H1 (cell line): Measurements from ENCODE around the gene PMM2. TPM values are rescaled to one million over a fixed set of nuclear protein-coding genes. Genes with fewer than 3 reads are reported as not detected.

ENCODE experiments used
- CTCF ChIA-PET: fragments of 300-600 bp; sonication (Branson Sonifier 250); formaldehyde crosslinking; loops from one replicate; lab custom pipeline; 2021; ENCODE audit not compliant: partially characterized antibody; lab: Charles Lee
- POLR2A ChIA-PET: fragments of 300-600 bp; sonication (Branson Sonifier 250); formaldehyde crosslinking; loops from one replicate; lab custom pipeline; 2021; ENCODE audit warnings: inconsistent platforms; ENCODE audit not compliant: partially characterized antibody; lab: Charles Lee
- DNase-seq, 2 experiments: peaks; one replicate each; pipeline versions ENCODE4 v3.0.0 to v3.0.0-alpha.2; 2010 to 2022; ENCODE audit warnings: low spot score in 2 of 2, low read depth in 1 of 2, mixed read lengths in 1 of 2
- FAIRE-seq: peaks from 2 replicates; lab custom pipeline; 2011; peaks lifted over from hg19 to GRCh38; lab: Jason Lieb, UNC
- H2AFZ ChIP-seq: 2 replicates; pipeline ENCODE4 v1.8.1; 2012; ENCODE audit warnings: low read length, inconsistent platforms
- H2AK5ac ChIP-seq: 2 replicates; pipeline ENCODE4 v1.6.1; 2013; ENCODE audit warnings: low read depth, low read length
- H2BK120ac ChIP-seq: replicated peaks from 2 replicates; pipeline ENCODE3; 2013; ENCODE audit warnings: low read depth, low read length, inconsistent platforms
- H2BK12ac ChIP-seq: 2 replicates; pipeline ENCODE4 v1.6.1; 2013; ENCODE audit warnings: low read depth, low read length
- H2BK15ac ChIP-seq: 2 replicates; pipeline ENCODE4 v1.6.1; 2013; ENCODE audit warnings: low read length
- H2BK20ac ChIP-seq: 2 replicates; pipeline ENCODE4 v1.6.1; 2013; ENCODE audit warnings: low read length
- H2BK5ac ChIP-seq: 2 replicates; pipeline ENCODE4 v1.6.1; 2013; ENCODE audit warnings: low read depth, low read length
- H3K14ac ChIP-seq: 2 replicates; pipeline ENCODE4 v1.6.1; 2013; ENCODE audit warnings: inconsistent platforms; ENCODE audit not compliant: insufficient read length
- H3K18ac ChIP-seq: 2 replicates; pipeline ENCODE4 v1.6.1; 2013; ENCODE audit warnings: low read length; ENCODE audit errors: extremely low read depth
- H3K23ac ChIP-seq: 2 replicates; pipeline ENCODE4 v1.6.1; 2013; ENCODE audit warnings: inconsistent platforms; ENCODE audit not compliant: insufficient read length
- H3K23me2 ChIP-seq: 2 replicates; pipeline ENCODE4 v1.6.1; 2013; ENCODE audit warnings: low read depth, low read length
- H3K27ac ChIP-seq: 2 replicates; pipeline ENCODE4 v1.6.1; 2011; ENCODE audit warnings: low read depth, low read length, inconsistent platforms
- H3K27me3 ChIP-seq, 4 experiments: replicated peaks in 1 of 4; 1 replicate in 1 of 4; 2 replicates in 3 of 4; pipeline versions ENCODE4 v1.6.1 to v1.8.1; 2011 to 2013; ENCODE audit warnings: low read length in 3 of 4, mild to moderate bottlenecking in 3 of 4, inconsistent platforms in 2 of 4, mixed read lengths in 2 of 4, moderate library complexity in 1 of 4; ENCODE audit not compliant: control insufficient read depth in 3 of 4, insufficient read depth in 3 of 4; ENCODE audit errors: extremely low read depth in 1 of 4
- H3K36me3 ChIP-seq, 4 experiments: 2 replicates each; pipeline versions ENCODE4 v1.6.1 to v1.8.1; 2011 to 2013; ENCODE audit warnings: mild to moderate bottlenecking in 4 of 4, low read length in 3 of 4, moderate library complexity in 2 of 4, control low read depth in 1 of 4, inconsistent platforms in 1 of 4; ENCODE audit not compliant: insufficient read depth in 4 of 4, control insufficient read depth in 2 of 4
- H3K4ac ChIP-seq: replicated peaks from 2 replicates; pipeline ENCODE3; 2013; ENCODE audit warnings: low read length, low read depth, mixed read lengths, inconsistent platforms; ENCODE audit not compliant: insufficient read length
- H3K4me1 ChIP-seq, 4 experiments: replicated peaks in 1 of 4; 1 replicate in 1 of 4; 2 replicates in 3 of 4; pipeline versions ENCODE4 v1.6.1 to v1.8.1; 2011 to 2013; ENCODE audit warnings: low read length in 3 of 4, inconsistent platforms in 2 of 4, mixed read lengths in 1 of 4; ENCODE audit not compliant: insufficient read depth in 4 of 4, control insufficient read depth in 3 of 4
- H3K4me2 ChIP-seq, 2 experiments: 2 replicates each; pipeline versions ENCODE4 v1.6.1 to v1.8.1; 2011 to 2013; ENCODE audit warnings: low read depth in 2 of 2, low read length in 2 of 2, control low read depth in 1 of 2, inconsistent platforms in 1 of 2, mild to moderate bottlenecking in 1 of 2; ENCODE audit not compliant: insufficient read depth in 1 of 2
- H3K4me3 ChIP-seq, 4 experiments: fragments of 200-600, 300-600 bp in 1 of 4; sonication (generic), shearing (Covaris generic), sonication (Bioruptor Twin) in 1 of 4; 2 replicates each; pipeline versions ENCODE4 v1.5.1 to v1.8.1; 2011 to 2016; ENCODE audit warnings: low read length in 4 of 4, low read depth in 3 of 4, control low read depth in 2 of 4, inconsistent platforms in 2 of 4, mild to moderate bottlenecking in 2 of 4, mixed read lengths in 1 of 4, moderate library complexity in 1 of 4; ENCODE audit not compliant: insufficient read depth in 2 of 4; ENCODE audit errors: extremely low read depth in 1 of 4
- H3K56ac ChIP-seq: replicated peaks from 2 replicates; pipeline ENCODE3; 2013; ENCODE audit warnings: low read depth, mild to moderate bottlenecking, mixed read lengths, low read length, inconsistent platforms; ENCODE audit not compliant: insufficient read length
- H3K79me1 ChIP-seq: 2 replicates; pipeline ENCODE4 v1.6.1; 2013; ENCODE audit warnings: low read depth, low read length, control low read depth
- H3K79me2 ChIP-seq, 2 experiments: 2 replicates each; pipeline versions ENCODE4 v1.6.1 to v1.8.1; 2012 to 2013; ENCODE audit warnings: low read length in 2 of 2, mild to moderate bottlenecking in 2 of 2, inconsistent platforms in 1 of 2; ENCODE audit not compliant: insufficient read depth in 2 of 2, control insufficient read depth in 1 of 2
- H3K9ac ChIP-seq, 4 experiments: replicated peaks in 1 of 4; 1 replicate in 1 of 4; 2 replicates in 3 of 4; pipeline versions ENCODE4 v1.6.1 to v1.8.1; 2011 to 2013; ENCODE audit warnings: low read depth in 3 of 4, low read length in 3 of 4, control low read depth in 2 of 4, mild to moderate bottlenecking in 2 of 4, moderate library complexity in 2 of 4, inconsistent platforms in 1 of 4; ENCODE audit errors: extremely low read depth in 1 of 4
- H3K9me3 ChIP-seq, 2 experiments: 2 replicates each; pipeline versions ENCODE4 v1.6.1 to v1.8.1; 2012 to 2013; ENCODE audit warnings: mild to moderate bottlenecking in 2 of 2, moderate library complexity in 2 of 2, control low read depth in 1 of 2, inconsistent platforms in 1 of 2, low read depth in 1 of 2, low read length in 1 of 2, mixed read lengths in 1 of 2; ENCODE audit not compliant: insufficient read depth in 2 of 2
- H4K20me1 ChIP-seq, 2 experiments: replicated peaks in 1 of 2; 2 replicates each; pipeline versions ENCODE3 to v1.8.1; 2011 to 2013; ENCODE audit warnings: inconsistent platforms in 2 of 2, low read length in 2 of 2, mild to moderate bottlenecking in 1 of 2; ENCODE audit not compliant: insufficient read depth in 2 of 2, control insufficient read depth in 1 of 2
- H4K5ac ChIP-seq: 2 replicates; pipeline ENCODE4 v1.6.1; 2013; ENCODE audit warnings: low read length, low read depth, mixed read lengths, inconsistent platforms; ENCODE audit not compliant: insufficient read length
- H4K8ac ChIP-seq: 2 replicates; pipeline ENCODE4 v1.8.0; 2013; ENCODE audit warnings: mild to moderate bottlenecking, moderate library complexity, low read length, inconsistent platforms; ENCODE audit not compliant: insufficient read depth; ENCODE audit errors: extremely low read depth
- H4K91ac ChIP-seq: replicated peaks from 2 replicates; pipeline ENCODE3; 2013; ENCODE audit warnings: low read length, mixed read lengths, inconsistent platforms; ENCODE audit not compliant: insufficient read length
- BACH1 ChIP-seq: IDR thresholded peaks from 2 replicates; pipeline ENCODE4 v1.6.1; 2012; ENCODE audit warnings: low read length, improper control_type of control experiment
- BRCA1 ChIP-seq: IDR thresholded peaks from 2 replicates; pipeline ENCODE4 v1.6.1; 2012; ENCODE audit warnings: low read depth, low read length, improper control_type of control experiment
- CTCF ChIP-seq, 3 experiments: IDR thresholded peaks; 1 replicate in 2 of 3; 2 replicates in 1 of 3; pipeline versions ENCODE4 v1.5.1 to v1.6.1; 2011; ENCODE audit warnings: low read length in 3 of 3, mild to moderate bottlenecking in 3 of 3, inconsistent platforms in 2 of 3, low read depth in 1 of 3, moderate library complexity in 1 of 3; ENCODE audit not compliant: insufficient read depth in 1 of 3; ENCODE audit errors: control extremely low read depth in 1 of 3
- GTF2F1 ChIP-seq: IDR thresholded peaks from 2 replicates; pipeline ENCODE4 v1.6.1; 2012; ENCODE audit warnings: low read depth, low read length, improper control_type of control experiment, borderline replicate concordance
- HDAC2 ChIP-seq, 2 experiments: fragments of 300-600 bp in 1 of 2; sonication (generic) in 1 of 2; IDR thresholded peaks; 2 replicates each; pipeline ENCODE4 v1.6.1; 2011 to 2012; ENCODE audit warnings: low read depth in 2 of 2, low read length in 2 of 2, mild to moderate bottlenecking in 2 of 2, moderate library complexity in 2 of 2, borderline replicate concordance in 1 of 2, inconsistent platforms in 1 of 2
- KDM1A ChIP-seq: fragments of 200-600, 300-600 bp; sonication (generic); IDR thresholded peaks from 2 replicates; pipeline ENCODE4 v1.7.1; 2016; ENCODE audit warnings: mild to moderate bottlenecking, low read length, borderline replicate concordance
- NANOG ChIP-seq: IDR thresholded peaks from 2 replicates; pipeline ENCODE4 v1.6.1; 2011; ENCODE audit warnings: low read length, low read depth, mild to moderate bottlenecking, inconsistent platforms; ENCODE audit not compliant: insufficient read depth, poor library complexity, severe bottlenecking
- POU5F1 ChIP-seq: IDR thresholded peaks from 2 replicates; pipeline ENCODE4 v1.6.1; 2011; ENCODE audit warnings: low read depth, mild to moderate bottlenecking, low read length, moderate library complexity
- SAP30 ChIP-seq: fragments of 300-600 bp; sonication (generic); IDR thresholded peaks from 2 replicates; pipeline ENCODE4 v1.7.1; 2012; ENCODE audit warnings: low read length, moderate library complexity, mild to moderate bottlenecking, inconsistent platforms; ENCODE audit not compliant: insufficient read depth, insufficient replicate concordance
- SIN3A ChIP-seq, 2 experiments: IDR thresholded peaks in 1 of 2; conservative IDR thresholded peaks in 1 of 2; 2 replicates each; pipeline ENCODE4 v1.6.1; 2011 to 2012; ENCODE audit warnings: low read length in 2 of 2, improper control_type of control experiment in 1 of 2, low read depth in 1 of 2, mild to moderate bottlenecking in 1 of 2
- WGBS, 2 experiments: shearing (Covaris generic) in 1 of 2; methylation state at CpG; one replicate each; pipeline versions ENCODE4 v1.1.6 to v1.1.7; 2013 to 2015; ENCODE audit warnings: low lambda C conversion rate in 2 of 2, mixed read lengths in 2 of 2, inconsistent platforms in 1 of 2, low coverage in 1 of 2, missing lambda C conversion rate in 1 of 2; ENCODE audit not compliant: insufficient replicate concordance in 2 of 2, insufficient coverage in 1 of 2, insufficient read length in 1 of 2; ENCODE audit errors: extremely low coverage in 1 of 2, missing lambda C conversion rate in 1 of 2; 5-methylcytosine and 5-hydroxymethylcytosine counted together
- polyA plus RNA-seq, 7 experiments: library from polyadenylated mRNA; depleted of rRNA in 3 of 7; stranded (reverse) in 5 of 7; unstranded in 2 of 7; fragments of >200 nt in 5 of 7; fragments of 200-250 nt in 2 of 7; gene quantifications; 1 replicate in 5 of 7; 2 replicates in 1 of 7; 4 replicates in 1 of 7; pipeline versions ENCODE4 v1.2.1 to v1.2.3, GENCODE V29; 2011 to 2013; ENCODE audit warnings: missing spikeins in 2 of 7, mixed read lengths in 2 of 7
- total RNA-seq: library from RNA; stranded (reverse); fragmentation: NEBNext Ultra II Directional; extraction: Animal tissue kit (Norgen Biotek cat#: 25700); gene quantifications from 2 replicates; pipeline ENCODE4 v1.2.1, GENCODE V29; 2021

PMM2 gene
- total and polyA plus RNA-seq, 2 of the 8 experiments (the other 6 are each of a cell fraction or from before 2014, with no cell fraction given) = 26.2 to 49.4 TPM

- Histone ChIP-seq H3K4me1 (peaks cover 0 to 22% (median 8%) of the 10 kb centered on the region in 4 experiments; a peak in 6 of 7 replicates), H3K23me2 (no peaks in the 10 kb centered on the region), H3K79me2 (peaks cover 0 to 3% of the 10 kb centered on the region in 2 experiments; a peak in 1 of 4 replicates), H2BK12ac (no peak overlapping the region), H3K18ac (no peak overlapping the region), H3K9me3 (no peaks in the 10 kb centered on the region), H4K20me1 (peaks cover 16 to 29% of the 10 kb centered on the region in 2 experiments), H3K56ac (no peak overlapping the region), H2AFZ (no peak overlapping the region), H3K4ac (no peak overlapping the region), H4K5ac (no peak overlapping the region), H2BK120ac (no peak overlapping the region), H2BK15ac (no peak overlapping the region), H3K79me1 (peaks cover 3% of the 10 kb centered on the region), H2BK20ac (no peak overlapping the region), H3K36me3 (peaks cover 27 to 86% (median 40%) of the 10 kb centered on the region in 4 experiments; a peak in 7 of 8 replicates), H2BK5ac (no peak overlapping the region; the same call in 1 of the 2 replicates), H4K8ac (no peak overlapping the region), H3K4me3 (no peak overlapping the region), H4K91ac (no peak overlapping the region), H3K14ac (no peak overlapping the region), H3K9ac (no peak overlapping the region), H3K27me3 (no peaks in the 10 kb centered on the region), H2AK5ac (no peak overlapping the region), H3K27ac (no peak overlapping the region), H3K23ac (no peak overlapping the region), H3K4me2 (no peak overlapping the region)
- DNase-seq (no peak), FAIRE-seq (no peak)
- ChIA-PET POLR2A (interaction anchor here (0.5 to 24.4 kb wide), 6 partner anchors 14 to 50 kb away, joined by 3 to 456 read pairs (median 3); partner anchors contain the start of genes CARHSP1 and LITAFD), CTCF (interaction anchor here (0.6 to 8.8 kb wide), 5 partner anchors 15 to 53 kb away, joined by 3 to 90 read pairs (median 4); partner anchors contain the start of gene CARHSP1)
- WGBS, 2 experiments = 90% methylated on average over 8 of the region's 8 CpGs; no CpG with 5 or more reads in 1 of the 2 experiments
- TF ChIP-seq POU5F1 (no peak), KDM1A (no peak), SAP30 (no peak), HDAC2 (IDR thresholded peaks at IDR 0.05; ENCODE audit: borderline replicate concordance in 1 of 2, low read depth in 2 of 2, low read length in 2 of 2) (no peak), SIN3A (conservative IDR thresholded peaks at IDR 0.05 in 1 of 2, IDR thresholded peaks at IDR 0.05 in 1 of 2; ENCODE audit: low read depth in 1 of 2, low read length in 2 of 2) (no peak), CTCF (IDR thresholded peaks at IDR 0.05; ENCODE audit: control extremely low read depth in 1 of 3, insufficient read depth in 1 of 3, low read depth in 1 of 3, low read length in 3 of 3) (no peak), BACH1 (no peak), BRCA1 (no peak), GTF2F1 (no peak), NANOG (no peak)
Measured at GRCh38 chr16:8852534-8852933, 54.9 kb downstream of the PMM2 start.
